NAMALWA (cell line): ENCODE measurements around the gene MMUT.
"Not testable (repeated sequence)": the region's sequence is repeated elsewhere in the genome, so short reads cannot be mapped to it uniquely, and the experiment has no call there.

Source experiments
- DNase-seq: peaks from one replicate; pipeline ENCODE4 v3.0.0-alpha.2; 2015; ENCODE audit warnings: low spot score

MMUT gene

GRCh38 chr6:49462927-49463611 lies at the start of gene MMUT, which contains the start of gene CENPQ:
Gene MMUT (minus strand): TSS chr6:49463253. CDS start chr6:49459466, 3,787 bp downstream.
Gene CENPQ (plus strand): TSS chr6:49463370. CDS start chr6:49470177, 6,807 bp downstream.
- peak; percentile 98 for DNase-seq

- DNase-seq, result no peak
These were observed 46.3 kb upstream of the MMUT start for GRCh38 chr6:49509342-49509741.

GRCh38 chr6:49506569-49507111 lies 43.6 kb upstream of the MMUT start:
- DNase-seq, result no peak

GRCh38 chr6:49504666-49505065 lies 41.6 kb upstream of the MMUT start:
- no peak for DNase-seq

- no peak for DNase-seq
These were observed 36.6 kb upstream of the MMUT start, which contains the start of gene GLYATL3 for GRCh38 chr6:49499623-49500022. Gene GLYATL3 (plus strand): TSS chr6:49499923. CDS start chr6:49511991, 12,068 bp downstream.

GRCh38 chr6:49499126-49499525 lies 36.1 kb upstream of the MMUT start:
- DNase-seq, result no peak

GRCh38 chr6:49497304-49497703 lies 34.3 kb upstream of the MMUT start:
- no peak for DNase-seq

- DNase-seq, result no peak
These were observed 27.6 kb upstream of the MMUT start for GRCh38 chr6:49490633-49491032.

- not testable (repeated sequence) for DNase-seq
These were observed 20.3 kb upstream of the MMUT start for GRCh38 chr6:49483380-49483779.

- DNase-seq, result not testable (repeated sequence)
These were observed 18.8 kb upstream of the MMUT start for GRCh38 chr6:49481846-49482245.

- DNase-seq, result no peak
These were observed 16.4 kb upstream of the MMUT start for GRCh38 chr6:49479308-49479970.

- not testable (repeated sequence) for DNase-seq
These were observed 13.5 kb upstream of the MMUT start for GRCh38 chr6:49476564-49476963.

- no peak for DNase-seq
These were observed 5.0 kb upstream of the MMUT start for GRCh38 chr6:49468042-49468441.

GRCh38 chr6:49464691-49465090 lies 1.6 kb upstream of the MMUT start:
- no peak for DNase-seq

- DNase-seq, result no peak
These were observed 537 bp upstream of the MMUT start for GRCh38 chr6:49463612-49463967.

GRCh38 chr6:49462599-49462926 lies 490 bp downstream of the MMUT start:
- DNase-seq, result no peak

GRCh38 chr6:49462071-49462470 lies 982 bp downstream of the MMUT start:
- DNase-seq, result peak; percentile 51

- no peak for DNase-seq
These were observed 5.3 kb downstream of the MMUT start for GRCh38 chr6:49457771-49458170.

GRCh38 chr6:49454787-49455709 lies 8.0 kb downstream of the MMUT start:
- no peak for DNase-seq

- DNase-seq, result peak; percentile 17
These were observed 9.8 kb downstream of the MMUT start for GRCh38 chr6:49453221-49453620.

- no peak for DNase-seq
These were observed 32.2 kb downstream of the MMUT start for GRCh38 chr6:49430866-49431265.

GRCh38 chr6:49430187-49430586 lies 32.9 kb downstream of the MMUT start:
- no peak for DNase-seq
